AG09309 (cell line): ENCODE measurements around the gene TTC28.

Experiments used
- DNase-seq: peaks from one replicate; pipeline ENCODE4 v3.0.0-alpha.2; 2010; ENCODE audit warnings: low read depth
- H3K4me3 ChIP-seq: 2 replicates; pipeline ENCODE4 v1.5.1; 2011; ENCODE audit warnings: mild to moderate bottlenecking, low read depth, low read length, moderate library complexity; ENCODE audit not compliant: control insufficient read depth
- TF ChIP-seq, protein P1 (sequence below): IDR thresholded peaks from 2 replicates; pipeline ENCODE4 v1.5.1; 2011; ENCODE audit warnings: mild to moderate bottlenecking, low read depth, low read length, inconsistent platforms; ENCODE audit not compliant: insufficient read depth, control insufficient read depth; ENCODE audit errors: missing control alignments

Gene TTC28

GRCh38 chr22:27978317-27978716 is 701.3 kb downstream of the TTC28 start:
- no peak for DNase-seq
- no peak overlapping the region for H3K4me3 ChIP-seq
- TF ChIP-seq, protein P1, sequence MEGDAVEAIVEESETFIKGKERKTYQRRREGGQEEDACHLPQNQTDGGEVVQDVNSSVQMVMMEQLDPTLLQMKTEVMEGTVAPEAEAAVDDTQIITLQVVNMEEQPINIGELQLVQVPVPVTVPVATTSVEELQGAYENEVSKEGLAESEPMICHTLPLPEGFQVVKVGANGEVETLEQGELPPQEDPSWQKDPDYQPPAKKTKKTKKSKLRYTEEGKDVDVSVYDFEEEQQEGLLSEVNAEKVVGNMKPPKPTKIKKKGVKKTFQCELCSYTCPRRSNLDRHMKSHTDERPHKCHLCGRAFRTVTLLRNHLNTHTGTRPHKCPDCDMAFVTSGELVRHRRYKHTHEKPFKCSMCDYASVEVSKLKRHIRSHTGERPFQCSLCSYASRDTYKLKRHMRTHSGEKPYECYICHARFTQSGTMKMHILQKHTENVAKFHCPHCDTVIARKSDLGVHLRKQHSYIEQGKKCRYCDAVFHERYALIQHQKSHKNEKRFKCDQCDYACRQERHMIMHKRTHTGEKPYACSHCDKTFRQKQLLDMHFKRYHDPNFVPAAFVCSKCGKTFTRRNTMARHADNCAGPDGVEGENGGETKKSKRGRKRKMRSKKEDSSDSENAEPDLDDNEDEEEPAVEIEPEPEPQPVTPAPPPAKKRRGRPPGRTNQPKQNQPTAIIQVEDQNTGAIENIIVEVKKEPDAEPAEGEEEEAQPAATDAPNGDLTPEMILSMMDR, result no peak

- no peak for DNase-seq
- TF ChIP-seq, protein P1, result no peak
- H3K4me3 ChIP-seq, result no peak overlapping the region
These were observed 703.1 kb downstream of the TTC28 start for GRCh38 chr22:27976586-27976985.

DNA sequence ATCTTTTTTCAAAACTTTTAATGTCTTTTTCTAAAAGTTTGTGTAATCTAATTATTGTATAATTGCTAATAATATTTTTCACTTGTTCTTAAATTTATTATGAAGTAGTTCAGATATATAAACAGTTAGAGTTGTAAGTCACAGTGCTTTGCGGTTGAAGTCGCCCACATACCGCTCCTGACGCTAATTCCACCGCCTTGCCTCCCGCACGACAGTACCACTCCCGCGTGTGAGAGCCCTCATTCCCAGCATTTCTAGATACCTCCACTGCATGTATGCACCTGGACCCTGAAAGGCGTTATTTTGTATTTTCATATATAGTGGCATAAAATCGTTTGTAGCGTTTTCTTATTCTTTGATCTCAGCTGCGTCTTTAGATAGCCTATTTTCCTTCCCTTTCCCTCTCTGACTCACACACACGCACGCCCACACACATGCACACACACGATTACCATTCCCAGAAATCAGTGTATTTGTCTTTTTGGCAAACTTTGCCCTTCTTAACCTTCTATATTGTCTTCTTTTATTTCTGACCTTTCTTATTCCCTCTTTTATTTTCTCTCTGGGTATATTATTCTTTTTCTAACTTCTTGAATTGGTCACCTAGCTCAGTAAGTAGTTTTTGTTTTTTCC is 704.1 kb downstream of the TTC28 start:
- no peak for DNase-seq
- TF ChIP-seq, protein P1, result no peak
- H3K4me3 ChIP-seq, result no peak overlapping the region

DNA sequence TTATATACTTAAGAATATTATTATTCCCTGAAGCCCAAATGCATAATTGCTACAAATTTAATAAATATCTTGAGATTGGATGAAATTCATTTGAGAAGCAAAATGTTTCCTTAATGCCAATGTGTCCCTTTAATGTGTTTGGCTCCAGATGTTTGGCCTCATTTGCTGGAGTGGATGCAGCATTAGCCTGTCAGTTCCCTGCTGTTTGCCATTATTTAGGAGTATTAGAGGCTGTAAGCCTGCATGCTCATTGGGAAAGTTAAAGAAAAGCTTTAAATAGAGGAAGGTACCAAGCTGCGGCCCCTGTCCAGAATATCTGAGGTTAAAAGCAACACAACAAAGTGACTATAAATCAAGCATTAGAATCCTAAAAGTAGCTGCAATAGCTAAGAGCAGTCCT is 705.8 kb downstream of the TTC28 start:
- TF ChIP-seq, protein P1, result no peak
- no peak for DNase-seq
- H3K4me3 ChIP-seq, result no peak overlapping the region

- TF ChIP-seq, protein P1, result no peak
- no peak for DNase-seq
- no peak overlapping the region for H3K4me3 ChIP-seq
These were observed 706.6 kb downstream of the TTC28 start for GRCh38 chr22:27972732-27973698.

DNA sequence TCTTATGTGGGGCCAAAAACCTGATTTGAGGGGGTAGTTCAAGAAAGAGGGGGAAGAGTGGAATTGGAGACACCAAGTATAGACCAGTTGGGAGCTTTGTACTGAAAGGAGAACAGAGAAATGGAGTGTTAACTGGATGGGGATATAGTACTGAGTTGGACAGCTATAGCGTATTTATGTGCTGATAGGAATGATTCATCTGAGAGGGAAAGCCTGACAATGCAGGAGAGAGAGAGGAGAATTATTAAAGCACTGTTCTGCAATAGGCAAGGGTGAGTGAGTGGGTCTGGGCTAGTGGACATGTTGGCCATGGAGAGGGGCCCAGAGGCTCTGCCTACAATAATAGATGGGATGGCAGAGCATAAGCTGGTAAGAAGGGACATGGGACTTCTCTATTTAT is 707.7 kb downstream of the TTC28 start:
- TF ChIP-seq, protein P1, result no peak
- no peak overlapping the region for H3K4me3 ChIP-seq
- no peak for DNase-seq
